Mesenchymal stem cell (in vitro differentiated cells and primary cell): Measurements from ENCODE around the gene COL11A1.
"Not testable (repeated sequence)": the region's sequence is repeated elsewhere in the genome, so short reads cannot be mapped to it uniquely, and the experiment has no call there.

Experiments
- DNase-seq: peaks from one replicate; pipeline ENCODE4 v3.0.0-alpha.2; 2013
- H2AFZ ChIP-seq: one replicate; pipeline ENCODE4 v1.6.1; 2013; ENCODE audit warnings: low read depth, mild to moderate bottlenecking, control low read depth, inconsistent platforms, low read length, moderate library complexity
- H2AK5ac ChIP-seq: 2 replicates; pipeline ENCODE4 v1.6.1; 2013; ENCODE audit warnings: low read length, moderate library complexity, mild to moderate bottlenecking, inconsistent platforms; ENCODE audit not compliant: severe bottlenecking
- H2BK120ac ChIP-seq: one replicate; pipeline ENCODE4 v1.6.1; 2013; ENCODE audit warnings: low read depth, mild to moderate bottlenecking, inconsistent platforms, low read length, moderate library complexity
- H2BK12ac ChIP-seq, 2 experiments: one replicate each; pipeline ENCODE4 v1.6.1; 2013; ENCODE audit warnings: inconsistent platforms in 2 of 2, low read length in 2 of 2, mild to moderate bottlenecking in 2 of 2, moderate library complexity in 2 of 2, control low read depth in 1 of 2
- H2BK15ac ChIP-seq: one replicate; pipeline ENCODE4 v1.6.1; 2013; ENCODE audit warnings: mild to moderate bottlenecking, low read depth, inconsistent platforms; ENCODE audit not compliant: poor library complexity, severe bottlenecking
- H2BK5ac ChIP-seq: 2 replicates; pipeline ENCODE4 v1.6.1; 2013; ENCODE audit warnings: low read depth, mild to moderate bottlenecking, low read length, control low read depth, inconsistent platforms; ENCODE audit not compliant: poor library complexity, severe bottlenecking
- H3K14ac ChIP-seq, 2 experiments: one replicate each; pipeline ENCODE4 v1.6.1; 2013; ENCODE audit warnings: inconsistent platforms in 2 of 2, low read length in 2 of 2, control low read depth in 1 of 2, mild to moderate bottlenecking in 1 of 2, moderate library complexity in 1 of 2
- H3K18ac ChIP-seq, 2 experiments: one replicate each; pipeline ENCODE4 v1.6.1; 2013; ENCODE audit warnings: inconsistent platforms in 2 of 2, low read length in 2 of 2, control low read depth in 1 of 2, low read depth in 1 of 2, mild to moderate bottlenecking in 1 of 2
- H3K23ac ChIP-seq, 2 experiments: one replicate each; pipeline ENCODE4 v1.6.1; 2013; ENCODE audit warnings: inconsistent platforms in 2 of 2, low read length in 2 of 2, mild to moderate bottlenecking in 2 of 2, moderate library complexity in 2 of 2, control low read depth in 1 of 2
- H3K27ac ChIP-seq: 2 replicates; pipeline ENCODE4 v1.5.1; 2013; ENCODE audit warnings: mild to moderate bottlenecking, moderate library complexity, low read length, control low read depth, inconsistent platforms; ENCODE audit not compliant: poor library complexity, severe bottlenecking
- H3K27me3 ChIP-seq, 2 experiments: 2 replicates each; pipeline versions ENCODE4 v1.6.1 to v1.7.0; 2013; ENCODE audit warnings: low read length in 2 of 2, mild to moderate bottlenecking in 2 of 2, moderate library complexity in 2 of 2, control low read depth in 1 of 2, inconsistent platforms in 1 of 2; ENCODE audit not compliant: control insufficient read depth in 1 of 2, insufficient read depth in 1 of 2
- H3K36me3 ChIP-seq, 2 experiments: 2 replicates each; pipeline versions ENCODE4 v1.6.1 to v1.7.0; 2013; ENCODE audit warnings: low read length in 2 of 2, control low read depth in 1 of 2, inconsistent platforms in 1 of 2, low read depth in 1 of 2, mild to moderate bottlenecking in 1 of 2; ENCODE audit not compliant: insufficient read depth in 2 of 2, control insufficient read depth in 1 of 2
- H3K4ac ChIP-seq, 2 experiments: one replicate each; pipeline ENCODE4 v1.6.1; 2013; ENCODE audit warnings: inconsistent platforms in 2 of 2, low read length in 2 of 2, mild to moderate bottlenecking in 2 of 2, moderate library complexity in 2 of 2, control low read depth in 1 of 2, low read depth in 1 of 2
- H3K4me1 ChIP-seq: 2 replicates; pipeline ENCODE4 v1.6.1; 2013; ENCODE audit warnings: low read depth, low read length, control low read depth; ENCODE audit not compliant: control insufficient read depth, insufficient read depth
- H3K4me2 ChIP-seq: 2 replicates; pipeline ENCODE4 v1.6.1; 2013; ENCODE audit warnings: low read length, mild to moderate bottlenecking, inconsistent platforms; ENCODE audit not compliant: poor library complexity, severe bottlenecking
- H3K4me3 ChIP-seq, 2 experiments: 2 replicates each; pipeline versions ENCODE4 v1.5.1 to v1.7.0; 2013; ENCODE audit warnings: low read length in 2 of 2, mild to moderate bottlenecking in 2 of 2, control low read depth in 1 of 2, low read depth in 1 of 2; ENCODE audit not compliant: insufficient read depth in 1 of 2
- H3K79me1 ChIP-seq: replicated peaks from 2 replicates; pipeline ENCODE4 v1.6.1; 2013; ENCODE audit warnings: mild to moderate bottlenecking, control low read depth, low read length, inconsistent platforms; ENCODE audit not compliant: poor library complexity, severe bottlenecking
- H3K9ac ChIP-seq: 2 replicates; pipeline ENCODE4 v1.7.0; 2013; ENCODE audit warnings: mild to moderate bottlenecking, low read length, moderate library complexity
- H3K9me3 ChIP-seq: 2 replicates; pipeline ENCODE4 v1.7.0; 2013; ENCODE audit warnings: mild to moderate bottlenecking, low read length; ENCODE audit not compliant: control insufficient read depth
- H4K8ac ChIP-seq: one replicate; pipeline ENCODE4 v1.6.1; 2013; ENCODE audit warnings: inconsistent platforms, mild to moderate bottlenecking, low read length, moderate library complexity
- H4K91ac ChIP-seq: one replicate; pipeline ENCODE4 v1.6.1; 2013; ENCODE audit warnings: mild to moderate bottlenecking, low read length, inconsistent platforms
- WGBS: methylation state at CpG from one replicate; pipeline ENCODE4 v1.1.7; 2013; ENCODE audit warnings: mixed read lengths; 5-methylcytosine and 5-hydroxymethylcytosine counted together

The COL11A1 gene

GRCh38 chr1:102836991-102837390, 271.3 kb downstream of the COL11A1 start:
- H2AFZ ChIP-seq: no peak overlapping the region
- DNase-seq: no peak
- H3K4me1 ChIP-seq: no peaks in the 10 kb centered on the region
- no peaks in the 10 kb centered on the region for H3K79me1 ChIP-seq
- no peak overlapping the region for H2BK12ac ChIP-seq
- H3K4me3 ChIP-seq: no peak overlapping the region
- 37% methylated on average over 2 of the region's 2 CpGs for WGBS
- H3K27me3 ChIP-seq: no peaks in the 10 kb centered on the region
- H3K18ac ChIP-seq: no peak overlapping the region
- H2BK5ac ChIP-seq: no peak overlapping the region
- no peak overlapping the region for H3K23ac ChIP-seq
- no peak overlapping the region for H2AK5ac ChIP-seq
- no peak overlapping the region for H4K8ac ChIP-seq
- no peak overlapping the region for H3K9ac ChIP-seq
- no peak overlapping the region for H2BK120ac ChIP-seq
- no peak overlapping the region for H3K14ac ChIP-seq
- no peak overlapping the region for H3K27ac ChIP-seq
- no peak overlapping the region for H2BK15ac ChIP-seq
- H3K4ac ChIP-seq: no peak overlapping the region
- H4K91ac ChIP-seq: no peak overlapping the region
- H3K9me3 ChIP-seq: no peaks in the 10 kb centered on the region
- H3K36me3 ChIP-seq: no peaks in the 10 kb centered on the region
- no peak overlapping the region for H3K4me2 ChIP-seq

GRCh38 chr1:102834688-102835320, 273.5 kb downstream of the COL11A1 start:
- Histone ChIP-seq H3K4me2 (no peak overlapping the region), H4K8ac (no peak overlapping the region), H2BK120ac (no peak overlapping the region), H2BK12ac (no peak overlapping the region), H3K4ac (no peak overlapping the region), H2AFZ (no peak overlapping the region), H2BK15ac (no peak overlapping the region), H3K9me3 (no peaks in the 10 kb centered on the region), H3K27me3 (no peaks in the 10 kb centered on the region), H3K23ac (no peak overlapping the region), H3K4me1 (no peaks in the 10 kb centered on the region), H2AK5ac (no peak overlapping the region), H3K27ac (no peak overlapping the region), H2BK5ac (no peak overlapping the region), H3K14ac (no peak overlapping the region), H3K18ac (no peak overlapping the region), H4K91ac (no peak overlapping the region), H3K36me3 (no peaks in the 10 kb centered on the region), H3K79me1 (no peaks in the 10 kb centered on the region), H3K4me3 (no peak overlapping the region), H3K9ac (no peak overlapping the region)
- DNase-seq: peak; percentile 45
- 76% methylated on average over 1 of the region's 1 CpG for WGBS

- no peak overlapping the region for H2BK5ac ChIP-seq
- H2BK15ac ChIP-seq: no peak overlapping the region
- H3K23ac ChIP-seq: no peak overlapping the region
- no peak overlapping the region for H4K8ac ChIP-seq
- no peak overlapping the region for H3K4ac ChIP-seq
- H3K9ac ChIP-seq: no peak overlapping the region
- no peaks in the 10 kb centered on the region for H3K79me1 ChIP-seq
- DNase-seq: no peak
- no peak overlapping the region for H3K14ac ChIP-seq
- no peak overlapping the region for H4K91ac ChIP-seq
- H3K9me3 ChIP-seq: no peaks in the 10 kb centered on the region
- H3K4me3 ChIP-seq: no peak overlapping the region
- no peak overlapping the region for H2AK5ac ChIP-seq
- no peak overlapping the region for H3K18ac ChIP-seq
- 19% methylated on average over 2 of the region's 2 CpGs for WGBS
- no peak overlapping the region for H3K27ac ChIP-seq
- no peak overlapping the region for H2BK120ac ChIP-seq
- H3K27me3 ChIP-seq: no peaks in the 10 kb centered on the region
- no peak overlapping the region for H2AFZ ChIP-seq
- no peaks in the 10 kb centered on the region for H3K4me1 ChIP-seq
- H2BK12ac ChIP-seq: no peak overlapping the region
- no peak overlapping the region for H3K4me2 ChIP-seq
- H3K36me3 ChIP-seq: no peaks in the 10 kb centered on the region
Measured at GRCh38 chr1:102833151-102833550, 275.2 kb downstream of the COL11A1 start.

GRCh38 chr1:102826706-102827105, 281.6 kb downstream of the COL11A1 start:
- not testable (repeated sequence) for H3K14ac ChIP-seq, H3K9ac ChIP-seq, H2BK120ac ChIP-seq, H4K8ac ChIP-seq, H3K23ac ChIP-seq, H3K4me1 ChIP-seq, H2AFZ ChIP-seq, H3K36me3 ChIP-seq, H3K9me3 ChIP-seq, H3K79me1 ChIP-seq, H3K27me3 ChIP-seq, H2BK5ac ChIP-seq, H3K27ac ChIP-seq, H3K18ac ChIP-seq, H3K4ac ChIP-seq, H2BK15ac ChIP-seq, DNase-seq, H3K4me2 ChIP-seq, H3K4me3 ChIP-seq, H2AK5ac ChIP-seq, H2BK12ac ChIP-seq, H4K91ac ChIP-seq
- WGBS: 90% methylated on average over 9 of the region's 9 CpGs
